Natural killer cell treated with Interleukin-12 subunit alpha and Interleukin-12 subunit beta and Interleukin-15 and Interleukin-18, amount 100 ng/mL, for 72 hours (primary cell): ENCODE results near the gene DYNC1I2. TPM values are rescaled to one million over a fixed set of nuclear protein-coding genes. Genes with fewer than 3 reads are reported as not detected.
A peak's percentile ranks its signal among the peaks of the same experiment; 100 is the strongest.

ENCODE experiments used
- ATAC-seq, 2 donors: fragments of 150-1000 bp; cut with Tn5 transposase in 1 of 2; sonication (Bioruptor Pico), chemical (Tn5 transposase) in 1 of 2; 2 replicates each; pipeline ENCODE4 v1.10.0; 2021
- DNase-seq: peaks from one replicate; pipeline ENCODE4 v3.0.0; 2022; ENCODE audit warnings: low spot score
- H3K27ac Mint-ChIP-seq, 2 donors: 1 replicate in 1 of 2; 2 replicates in 1 of 2; pipeline ENCODE4 v1.8.0; 2022; ENCODE audit warnings: mixed read lengths in 2 of 2, mild to moderate bottlenecking in 1 of 2, moderate library complexity in 1 of 2
- H3K27me3 Mint-ChIP-seq, 2 donors: 1 replicate in 1 of 2; 2 replicates in 1 of 2; pipeline ENCODE4 v1.8.0; 2022; ENCODE audit warnings: mixed read lengths in 2 of 2
- H3K36me3 Mint-ChIP-seq: one replicate; pipeline ENCODE4 v1.8.0; 2022; ENCODE audit warnings: mixed read lengths
- H3K4me1 Mint-ChIP-seq, 2 donors: 1 replicate in 1 of 2; 2 replicates in 1 of 2; pipeline ENCODE4 v1.8.0; 2022; ENCODE audit warnings: low read depth in 2 of 2, mixed read lengths in 2 of 2, mild to moderate bottlenecking in 1 of 2
- H3K4me3 Mint-ChIP-seq: one replicate; pipeline ENCODE4 v1.8.0; 2022; ENCODE audit warnings: mixed read lengths
- H3K9me3 Mint-ChIP-seq: 2 replicates; pipeline ENCODE4 v1.8.0; 2022; ENCODE audit warnings: mixed read lengths
- total RNA-seq, 2 donors: library from RNA; stranded (reverse); gene quantifications; one replicate each; pipeline ENCODE4 v1.2.3, GENCODE V29; 2022

DYNC1I2 gene
- total RNA-seq, 2 donors from 2014 or later = 51.0 to 62.3 TPM

DNA sequence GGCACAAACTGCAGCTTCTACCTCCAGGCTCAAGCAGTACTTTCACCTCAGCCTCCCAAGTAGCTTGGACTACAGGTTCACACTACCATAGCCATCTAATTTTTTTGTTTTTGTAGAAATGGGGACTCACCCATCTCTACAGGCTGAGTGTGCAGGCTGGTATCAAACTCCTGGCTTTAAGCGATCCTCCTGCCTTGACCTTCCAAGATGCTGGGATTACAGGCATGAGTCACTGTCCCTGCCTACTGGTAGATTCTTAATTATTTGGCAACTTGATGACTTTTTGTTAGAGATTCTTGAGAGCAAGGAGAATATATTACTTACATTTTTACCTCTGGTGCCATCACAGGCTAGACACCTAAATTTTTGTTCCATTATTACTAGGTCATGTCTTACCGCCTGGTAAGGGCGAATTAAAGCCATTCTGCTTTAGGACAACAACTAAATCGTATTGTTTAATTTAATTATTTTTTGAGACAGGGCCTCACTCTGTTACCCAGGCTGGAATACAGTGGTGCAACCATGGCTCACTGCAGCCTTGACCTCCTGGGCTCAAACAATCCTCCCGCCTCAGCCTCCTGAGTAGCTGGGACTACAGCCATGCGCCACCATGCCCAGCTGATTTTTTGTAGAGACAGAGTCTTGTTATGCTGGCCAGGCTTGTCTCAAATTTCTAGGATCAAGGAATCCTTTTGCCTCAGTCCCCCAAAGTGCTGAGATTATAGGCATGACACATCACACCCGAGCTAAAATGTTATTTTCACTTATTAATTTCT, 15.7 kb downstream of the DYNC1I2 start:
- no peak for DNase-seq
- H3K27me3 Mint-ChIP-seq = no peaks in the 10 kb centered on the region
- H3K27ac Mint-ChIP-seq = no peak overlapping the region
- no peak overlapping the region for H3K4me3 Mint-ChIP-seq
- H3K36me3 Mint-ChIP-seq = no peaks in the 10 kb centered on the region
- ATAC-seq = no peak
- H3K4me1 Mint-ChIP-seq = peaks cover 0 to 7% of the 10 kb centered on the region in 2 donors
- H3K9me3 Mint-ChIP-seq = no peaks in the 10 kb centered on the region

DNA sequence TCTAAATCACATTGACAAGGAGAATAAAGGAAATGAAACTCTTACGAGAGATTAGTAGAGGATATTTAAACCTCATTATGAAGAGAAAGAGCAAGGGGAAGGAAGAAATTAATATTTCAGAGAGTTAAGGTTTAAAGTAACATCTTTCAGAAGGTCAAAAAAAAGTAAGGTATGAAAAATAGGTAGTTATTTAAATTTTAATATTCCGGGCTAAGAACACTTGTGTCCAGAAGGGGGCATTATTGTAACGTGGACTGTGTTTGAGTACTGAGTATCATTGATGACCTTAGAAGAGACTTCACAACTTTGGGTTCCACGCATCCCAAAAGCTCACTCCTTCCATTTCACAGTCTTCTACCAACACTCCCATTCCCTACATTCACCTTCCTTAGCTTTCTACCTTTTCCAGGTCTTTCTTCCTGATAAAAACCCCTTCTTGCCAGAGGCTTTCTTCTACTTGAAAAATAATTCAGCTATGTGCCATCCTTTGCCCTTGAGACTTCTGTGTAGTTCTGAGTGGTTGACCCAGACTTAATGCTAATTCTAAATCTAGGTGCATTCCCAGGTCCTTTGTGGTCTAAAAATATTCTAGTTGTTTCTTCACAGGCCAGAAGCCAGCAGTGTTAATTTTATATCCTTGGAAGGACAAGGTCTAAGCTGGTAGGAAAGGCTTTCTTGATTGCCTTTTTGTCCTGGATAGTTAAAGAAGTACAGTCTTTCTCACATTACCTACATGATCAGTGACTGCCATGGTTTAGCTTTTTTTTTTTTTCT, 16.5 kb downstream of the DYNC1I2 start:
- no peak for DNase-seq
- Mint-ChIP-seq H3K9me3 (no peaks in the 10 kb centered on the region), H3K27me3 (no peaks in the 10 kb centered on the region), H3K4me1 (peaks cover 0 to 7% of the 10 kb centered on the region in 2 donors), H3K36me3 (no peaks in the 10 kb centered on the region), H3K4me3 (no peak overlapping the region), H3K27ac (no peak overlapping the region)
- ATAC-seq = no peak

DNA sequence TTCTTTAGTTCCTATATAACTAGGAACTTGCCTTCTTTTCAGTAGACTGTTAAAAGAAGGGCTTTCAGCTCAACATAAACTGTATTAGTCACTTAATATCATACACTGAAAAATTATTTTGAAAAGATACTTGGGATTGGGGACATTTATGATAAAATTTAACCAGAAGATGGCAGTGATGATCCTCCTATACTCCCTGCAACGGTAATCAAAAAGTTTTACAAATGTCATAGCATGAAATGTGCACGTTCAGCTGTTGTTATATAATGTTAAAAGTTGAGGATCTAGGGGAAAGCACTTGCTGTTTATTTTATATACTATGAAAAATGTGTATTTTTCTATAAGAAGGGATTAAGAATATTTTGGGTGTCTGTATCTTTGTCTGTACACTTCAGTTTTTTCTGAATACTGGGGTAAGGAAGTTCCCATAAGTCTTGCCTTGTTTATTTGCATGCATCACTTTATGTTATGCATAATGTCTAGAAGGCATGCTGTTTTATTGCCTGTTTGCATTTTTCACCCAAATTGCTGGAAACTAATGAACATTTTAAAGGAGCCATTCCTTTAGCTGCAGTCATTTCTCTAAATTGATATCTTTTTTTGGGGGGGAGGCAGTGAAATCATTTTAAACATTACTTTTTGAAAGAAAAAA, 19.0 kb downstream of the DYNC1I2 start:
- no peak for DNase-seq
- H3K27me3 Mint-ChIP-seq = no peaks in the 10 kb centered on the region
- H3K9me3 Mint-ChIP-seq = no peaks in the 10 kb centered on the region
- no peak overlapping the region for H3K4me3 Mint-ChIP-seq
- peaks cover 0 to 4% of the 10 kb centered on the region in 2 donors for H3K4me1 Mint-ChIP-seq
- no peak for ATAC-seq
- H3K27ac Mint-ChIP-seq = no peak overlapping the region
- no peaks in the 10 kb centered on the region for H3K36me3 Mint-ChIP-seq

DNA sequence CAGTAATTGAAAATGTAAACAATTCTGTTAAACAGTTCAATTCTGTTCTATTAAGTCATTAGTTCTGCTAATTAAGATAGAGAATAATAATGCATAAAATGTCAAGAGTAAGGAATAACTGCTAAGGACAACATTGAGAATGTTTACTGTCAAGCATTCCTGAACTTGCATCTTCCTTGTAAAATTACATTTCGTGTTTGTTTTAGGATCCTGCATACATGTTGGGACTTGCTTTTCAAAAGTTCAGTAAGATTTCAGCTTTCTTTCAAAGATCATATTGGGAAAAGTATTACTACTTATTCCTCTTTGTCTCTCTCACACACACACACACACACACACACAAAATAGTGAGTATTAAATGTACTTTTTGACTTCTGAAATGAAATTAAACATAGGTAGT, 20.5 kb downstream of the DYNC1I2 start:
- H3K4me3 Mint-ChIP-seq = no peak overlapping the region
- H3K36me3 Mint-ChIP-seq = no peaks in the 10 kb centered on the region
- H3K27ac Mint-ChIP-seq = no peak overlapping the region
- H3K27me3 Mint-ChIP-seq = no peaks in the 10 kb centered on the region
- H3K4me1 Mint-ChIP-seq = peaks cover 2 to 8% of the 10 kb centered on the region in 2 donors
- DNase-seq (no peak), ATAC-seq (no peak)
- no peaks in the 10 kb centered on the region for H3K9me3 Mint-ChIP-seq

DNA sequence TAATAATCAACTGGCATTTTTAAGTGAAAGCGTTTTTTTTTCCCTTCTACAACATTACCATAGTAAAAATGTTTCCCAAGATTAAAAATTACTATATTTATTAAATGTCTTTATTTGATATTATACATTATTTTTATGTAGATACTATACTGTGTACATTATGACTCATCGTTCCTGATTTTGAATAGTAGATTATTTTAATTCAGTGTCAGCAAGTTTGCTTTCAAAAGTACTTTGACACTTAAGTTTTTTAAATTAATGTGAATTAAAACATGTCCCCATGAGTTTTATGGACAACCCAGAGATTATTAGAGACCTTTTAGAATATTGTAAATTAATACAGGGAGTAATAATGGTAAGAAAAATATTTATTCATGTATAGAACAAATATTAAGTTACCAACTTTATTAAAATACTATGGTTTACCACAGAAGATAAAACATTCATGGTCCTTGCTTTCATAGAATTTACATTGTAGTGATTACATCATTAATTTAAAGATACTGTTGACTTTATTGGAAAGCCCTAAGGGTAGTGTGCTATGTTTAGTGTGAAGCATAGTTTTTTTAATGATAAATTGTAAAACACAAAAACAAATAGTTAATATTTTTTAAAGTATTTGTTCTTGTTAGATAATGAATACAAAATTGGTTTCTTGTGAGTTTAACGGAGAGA, 21.9 kb downstream of the DYNC1I2 start:
- H3K36me3 Mint-ChIP-seq = no peaks in the 10 kb centered on the region

DNA sequence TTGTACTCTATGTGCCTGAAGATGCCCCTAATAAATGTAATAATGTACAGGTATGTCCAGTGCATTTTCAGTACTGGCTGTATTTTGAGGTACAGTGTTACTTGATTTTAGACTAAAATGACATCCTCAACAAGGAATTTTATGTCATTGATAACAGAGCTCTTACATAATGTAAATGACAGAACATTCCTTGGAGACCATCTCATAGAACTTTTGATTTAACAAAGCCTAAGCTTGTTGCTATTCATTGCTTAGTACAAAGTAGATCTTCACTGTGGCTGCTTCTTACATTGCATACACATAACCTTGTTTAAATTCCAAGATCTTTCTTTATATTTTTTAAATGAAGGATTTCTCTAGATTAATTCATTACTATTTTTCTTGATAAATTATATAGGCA, 24.1 kb downstream of the DYNC1I2 start:
- peaks cover 2 to 8% of the 10 kb centered on the region in 2 donors for H3K4me1 Mint-ChIP-seq
- no peak overlapping the region for H3K27ac Mint-ChIP-seq
- H3K36me3 Mint-ChIP-seq = peaks cover 4% of the 10 kb centered on the region
- H3K9me3 Mint-ChIP-seq = no peaks in the 10 kb centered on the region
- ATAC-seq (no peak), DNase-seq (no peak)
- no peaks in the 10 kb centered on the region for H3K27me3 Mint-ChIP-seq
- H3K4me3 Mint-ChIP-seq = no peak overlapping the region

More for the DNA sequence above, 21.9 kb downstream of the DYNC1I2 start:
- ATAC-seq (no peak), DNase-seq (no peak)
- peaks cover 2 to 8% of the 10 kb centered on the region in 2 donors for H3K4me1 Mint-ChIP-seq
- no peak overlapping the region for H3K4me3 Mint-ChIP-seq
- H3K9me3 Mint-ChIP-seq = no peaks in the 10 kb centered on the region
- H3K27me3 Mint-ChIP-seq = no peaks in the 10 kb centered on the region
- H3K27ac Mint-ChIP-seq = no peak overlapping the region

DNA sequence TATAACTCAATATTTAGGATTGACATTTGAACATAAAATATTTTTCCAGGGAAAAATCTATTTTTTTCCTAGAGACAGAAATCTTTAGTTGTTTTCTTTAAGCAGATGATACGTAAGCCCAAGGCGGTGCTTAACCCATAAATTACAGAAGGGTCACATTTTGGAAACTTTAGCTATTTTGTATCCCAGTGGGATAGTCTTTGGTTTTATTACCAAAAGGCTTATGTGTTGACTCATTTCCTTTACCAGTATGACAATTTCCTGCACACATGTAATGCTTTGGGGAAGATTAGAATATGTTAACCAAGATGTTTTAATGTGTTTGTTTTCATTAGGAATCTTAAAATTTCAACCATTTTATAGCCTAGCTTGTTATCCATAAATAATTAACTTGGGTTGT, 24.8 kb downstream of the DYNC1I2 start:
- ATAC-seq (no peak), DNase-seq (no peak)
- H3K4me3 Mint-ChIP-seq = no peak overlapping the region
- peaks cover 4% of the 10 kb centered on the region for H3K36me3 Mint-ChIP-seq
- H3K27me3 Mint-ChIP-seq = no peaks in the 10 kb centered on the region
- peaks cover 2 to 8% of the 10 kb centered on the region in 2 donors for H3K4me1 Mint-ChIP-seq
- H3K27ac Mint-ChIP-seq = no peak overlapping the region
- H3K9me3 Mint-ChIP-seq = no peaks in the 10 kb centered on the region

DNA sequence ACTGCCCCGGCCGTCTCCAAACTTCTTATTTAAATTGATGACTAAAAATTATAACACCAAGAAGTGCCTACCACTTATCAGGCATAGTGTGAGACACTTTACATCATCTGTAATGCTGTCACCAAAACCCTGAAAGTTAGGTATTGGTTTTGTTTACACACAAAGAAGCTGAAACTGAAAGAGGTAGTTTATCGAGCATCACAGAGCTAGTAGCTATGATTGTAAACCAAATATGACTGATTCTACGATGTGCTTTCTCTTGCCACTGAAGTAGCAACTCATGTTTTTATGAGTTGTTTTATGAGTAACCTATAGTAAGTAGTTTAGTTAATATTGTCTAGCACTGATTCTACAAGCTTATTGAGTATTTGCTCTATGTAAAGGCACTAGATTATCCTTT, 31.5 kb downstream of the DYNC1I2 start:
- DNase-seq = no peak
- peak in 1 of 2 donors; percentile 84 for ATAC-seq
- H3K27me3 Mint-ChIP-seq = no peaks in the 10 kb centered on the region
- no peak overlapping the region for H3K4me3 Mint-ChIP-seq
- H3K4me1 Mint-ChIP-seq = no peaks in the 10 kb centered on the region
- H3K27ac Mint-ChIP-seq = no peak overlapping the region
- H3K36me3 Mint-ChIP-seq = peaks cover 4% of the 10 kb centered on the region
- no peaks in the 10 kb centered on the region for H3K9me3 Mint-ChIP-seq

DNA sequence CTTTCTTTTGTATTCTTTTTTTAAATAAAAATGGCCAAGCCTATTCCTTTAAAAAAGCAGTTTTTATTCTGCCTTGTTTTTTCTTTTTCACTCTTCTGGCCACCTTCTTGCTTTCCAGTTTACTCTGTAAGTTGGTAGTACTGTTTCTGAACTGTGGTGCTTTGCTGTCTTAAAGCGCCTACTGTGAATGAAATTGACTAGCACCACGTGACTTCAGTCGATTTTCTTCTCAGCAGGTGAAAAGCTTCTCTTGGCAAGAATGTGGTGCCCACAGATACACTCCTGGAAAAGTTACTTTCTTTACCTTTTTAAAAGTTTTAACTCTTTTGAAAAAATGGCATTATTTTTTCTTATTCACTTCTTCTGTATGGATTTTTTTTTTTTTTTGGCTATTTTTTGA, 32.4 kb downstream of the DYNC1I2 start:
- no peak for ATAC-seq
- no peaks in the 10 kb centered on the region for H3K9me3 Mint-ChIP-seq

DNA sequence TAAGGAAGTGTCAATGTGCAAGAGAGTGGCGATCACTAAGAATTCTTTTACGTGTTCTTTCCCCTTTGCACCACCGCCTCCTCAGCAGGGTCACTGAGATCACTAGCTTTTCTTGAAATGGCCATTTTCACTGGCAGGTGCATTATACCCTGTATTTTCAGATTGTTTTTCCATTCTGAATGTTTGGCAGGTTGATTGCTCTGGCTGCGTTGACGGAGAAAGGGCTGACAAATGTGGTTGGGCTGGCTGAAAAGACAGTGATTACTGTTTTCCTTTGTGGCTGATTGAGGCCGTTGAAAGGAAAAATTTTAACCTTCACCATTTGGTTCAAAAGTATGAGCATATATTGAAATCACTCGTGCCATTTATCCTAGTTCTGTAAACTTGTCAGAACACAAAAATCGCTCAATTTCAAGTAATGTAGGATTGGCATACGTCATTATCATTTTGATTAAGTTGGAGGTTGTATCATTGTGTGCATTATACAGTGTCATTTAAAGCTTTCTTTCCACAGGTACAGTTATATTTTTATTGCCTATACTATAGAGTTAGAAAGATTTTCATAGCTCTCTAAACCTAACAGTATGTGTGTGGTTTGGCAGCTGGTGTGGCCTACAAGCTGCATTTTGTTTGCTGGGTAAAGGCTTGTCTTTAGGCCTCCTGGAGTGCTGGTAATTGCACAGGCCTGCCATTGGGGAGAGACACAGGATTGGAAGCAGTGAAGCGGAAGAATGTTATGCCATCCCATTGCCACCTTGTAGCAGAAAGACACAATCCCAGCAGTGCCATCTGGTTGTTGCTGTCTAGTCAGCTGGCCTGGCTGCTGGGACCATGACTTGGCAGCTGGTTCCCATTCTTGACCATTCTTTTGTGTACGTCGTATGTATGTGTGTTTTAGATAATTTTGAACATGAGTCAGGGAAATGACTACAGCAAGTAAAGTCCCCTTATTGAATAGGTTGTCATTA, 36.7 kb downstream of the DYNC1I2 start:
- no peak for ATAC-seq
- H3K27ac Mint-ChIP-seq = no peak overlapping the region

More for the DNA sequence above, 32.4 kb downstream of the DYNC1I2 start:
- H3K27ac Mint-ChIP-seq = no peak overlapping the region
- H3K36me3 Mint-ChIP-seq = peaks cover 4% of the 10 kb centered on the region
- H3K27me3 Mint-ChIP-seq = no peaks in the 10 kb centered on the region
- DNase-seq = no peak
- no peak overlapping the region for H3K4me3 Mint-ChIP-seq
- H3K4me1 Mint-ChIP-seq = no peaks in the 10 kb centered on the region

DNA sequence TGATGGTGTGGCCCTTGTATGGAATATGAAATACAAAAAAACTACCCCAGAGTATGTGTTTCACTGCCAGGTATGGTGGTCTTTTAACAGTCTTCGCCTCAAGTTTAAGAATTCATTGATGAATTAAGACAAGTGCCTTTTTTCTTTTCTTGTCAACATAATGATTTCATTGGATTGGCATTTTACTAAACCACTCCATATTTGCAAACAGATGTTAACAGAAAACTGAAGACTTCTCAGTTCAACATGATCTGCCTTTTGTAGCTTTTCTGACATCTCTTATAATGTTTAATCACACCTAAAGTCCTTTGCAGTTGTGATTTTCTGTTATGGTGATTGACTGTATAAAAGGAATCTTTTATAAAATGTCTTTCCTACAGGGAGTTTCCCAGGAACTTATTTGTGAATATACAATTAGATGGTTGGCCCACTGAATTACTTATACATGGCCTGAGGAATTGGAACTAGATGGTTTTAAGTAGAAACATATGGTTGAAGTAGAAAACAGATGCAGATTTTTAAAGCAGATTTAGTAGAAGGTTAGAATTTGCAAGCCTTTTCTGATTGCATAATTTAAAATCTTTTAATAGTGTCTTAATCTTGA, 39.7 kb downstream of the DYNC1I2 start:
- Mint-ChIP-seq H3K27ac (no peak overlapping the region), H3K4me1 (no peaks in the 10 kb centered on the region), H3K36me3 (peaks cover 22% of the 10 kb centered on the region), H3K9me3 (no peaks in the 10 kb centered on the region), H3K27me3 (no peaks in the 10 kb centered on the region), H3K4me3 (no peak overlapping the region)
- ATAC-seq (no peak), DNase-seq (no peak)

More for the DNA sequence above, 36.7 kb downstream of the DYNC1I2 start:
- H3K27me3 Mint-ChIP-seq = no peaks in the 10 kb centered on the region
- no peaks in the 10 kb centered on the region for H3K9me3 Mint-ChIP-seq
- no peak for DNase-seq
- no peaks in the 10 kb centered on the region for H3K4me1 Mint-ChIP-seq
- peaks cover 13% of the 10 kb centered on the region for H3K36me3 Mint-ChIP-seq
- H3K4me3 Mint-ChIP-seq = no peak overlapping the region
